Gastroesophageal sphincter (tissue), 4 donors: ENCODE measurements around the gene AKAP13. TPM values are rescaled to one million over a fixed set of nuclear protein-coding genes. Genes with fewer than 3 reads are reported as not detected.

Experiments used
- ATAC-seq: fragments of 150-250 bp; one replicate; pipeline ENCODE4 v1.9.1; 2016; ENCODE audit warnings: mild to moderate bottlenecking, moderate library complexity
- H3K27ac ChIP-seq, 4 donors: fragments of 200-600 bp; sonication (generic) in 3 of 4; 1 replicate in 3 of 4; 2 replicates in 1 of 4; pipeline ENCODE4 v1.5.1; 2016 to 2019
- H3K27me3 ChIP-seq: fragments of 200-600 bp; sonication (generic); one replicate; pipeline ENCODE4 v1.5.1; 2019
- H3K36me3 ChIP-seq, 2 donors: fragments of 200-600 bp; sonication (generic); one replicate each; pipeline ENCODE4 v1.5.1; 2019; ENCODE audit warnings: control low read depth in 1 of 2
- H3K4me1 ChIP-seq, 3 donors: fragments of 200-600 bp; sonication (generic); 1 replicate in 2 of 3; 2 replicates in 1 of 3; pipeline ENCODE4 v1.5.1; 2016 to 2019; ENCODE audit warnings: control low read depth in 2 of 3
- H3K4me3 ChIP-seq, 2 donors: fragments of 200-600 bp; sonication (generic); one replicate each; pipeline ENCODE4 v1.5.1; 2019; ENCODE audit warnings: mild to moderate bottlenecking in 1 of 2, moderate library complexity in 1 of 2
- H3K9me3 ChIP-seq, 3 donors: fragments of 200-600 bp; sonication (generic); one replicate each; pipeline ENCODE4 v1.5.1; 2017 to 2019; ENCODE audit warnings: control low read depth in 2 of 3
- CTCF ChIP-seq, 4 experiments: fragments of 200-600 bp in 2 of 4; fragments of 450-650 bp in 2 of 4; sonication (generic) in 1 of 4; IDR thresholded peaks; one replicate each; pipeline ENCODE4 v1.5.1; 2017 to 2019; ENCODE audit warnings: antibody characterized with exemption in 4 of 4, mild to moderate bottlenecking in 2 of 4, moderate library complexity in 2 of 4
- EP300 ChIP-seq: sonication (generic); formaldehyde crosslinking; IDR thresholded peaks from one replicate; pipeline ENCODE4 v1.6.1; 2017; ENCODE audit warnings: antibody characterized with exemption, mild to moderate bottlenecking
- POLR2A ChIP-seq, 2 donors: fragments of 450-650 bp; IDR thresholded peaks; one replicate each; pipeline ENCODE4 v1.6.1; 2017; ENCODE audit warnings: antibody characterized with exemption in 2 of 2, mild to moderate bottlenecking in 2 of 2, moderate library complexity in 1 of 2
- POLR2AphosphoS5 ChIP-seq: sonication (generic); formaldehyde crosslinking; IDR thresholded peaks from one replicate; pipeline ENCODE4 v1.6.1; 2017; ENCODE audit warnings: antibody characterized with exemption
- WGBS, 2 donors: methylation state at CpG; one replicate each; pipeline ENCODE4 v1.1.5; 2018; ENCODE audit warnings: low coverage in 1 of 2; 5-methylcytosine and 5-hydroxymethylcytosine counted together
- total RNA-seq, 4 donors: library from RNA; depleted of rRNA; stranded (reverse); fragments of >200 nt; gene quantifications; one replicate each; pipeline ENCODE4 v1.1.0, GENCODE V29; 2016

AKAP13 gene
- total RNA-seq, 4 donors from 2014 or later: 196 to 252 (median 215) TPM

- no peak for TF ChIP-seq EP300
- TF ChIP-seq CTCF (IDR thresholded peaks at IDR 0.05): no peak
- TF ChIP-seq POLR2A (IDR thresholded peaks at IDR 0.05): no peak
- no peak for TF ChIP-seq POLR2AphosphoS5
- H3K4me3 ChIP-seq: no peak overlapping the region
- H3K36me3 ChIP-seq: no peaks in the 10 kb centered on the region
- H3K27ac ChIP-seq: peak overlapping the region in 2 of 4 donors; percentile 44 to 74
- H3K4me1 ChIP-seq: peaks cover 11 to 79% (median 12%) of the 10 kb centered on the region in 3 donors
- no peaks in the 10 kb centered on the region for H3K27me3 ChIP-seq
- no peak for ATAC-seq
- WGBS, 2 donors: 4 to 26% methylated on average over 3 of the region's 3 CpGs
- no peaks in the 10 kb centered on the region for H3K9me3 ChIP-seq
Observed at GRCh38 chr15:85412066-85412465, 31.7 kb downstream of the AKAP13 start.

- H3K27me3 ChIP-seq: no peaks in the 10 kb centered on the region
- H3K4me3 ChIP-seq: peak overlapping the region in 1 of 2 donors; percentile 17
- no peak for TF ChIP-seq CTCF (IDR thresholded peaks at IDR 0.05)
- TF ChIP-seq POLR2A (IDR thresholded peaks at IDR 0.05): no peak
- TF ChIP-seq EP300: no peak
- TF ChIP-seq POLR2AphosphoS5: peak; percentile 20
- H3K4me1 ChIP-seq: peaks cover 7 to 79% (median 12%) of the 10 kb centered on the region in 3 donors
- peak overlapping the region; percentile 44 to 74 (median 67) for H3K27ac ChIP-seq
- H3K9me3 ChIP-seq: no peaks in the 10 kb centered on the region
- 51 to 53% methylated on average over 14 of the region's 14 CpGs for WGBS, 2 donors
- ATAC-seq: peak; percentile 79
- H3K36me3 ChIP-seq: no peaks in the 10 kb centered on the region
Observed at GRCh38 chr15:85412956-85413854, 32.8 kb downstream of the AKAP13 start.

- H3K36me3 ChIP-seq: no peaks in the 10 kb centered on the region
- H3K27ac ChIP-seq: peak overlapping the region; percentile 35 to 74 (median 56)
- no peak for TF ChIP-seq EP300
- TF ChIP-seq POLR2AphosphoS5: no peak
- TF ChIP-seq POLR2A (IDR thresholded peaks at IDR 0.05): no peak
- no peak for TF ChIP-seq CTCF (IDR thresholded peaks at IDR 0.05)
- H3K27me3 ChIP-seq: no peaks in the 10 kb centered on the region
- no peak overlapping the region for H3K4me3 ChIP-seq
- no peak for ATAC-seq
- H3K9me3 ChIP-seq: no peaks in the 10 kb centered on the region
- WGBS, 2 donors: 58 to 70% methylated on average over 4 of the region's 4 CpGs
- H3K4me1 ChIP-seq: peaks cover 7 to 85% (median 12%) of the 10 kb centered on the region in 3 donors
Observed at GRCh38 chr15:85414037-85414436, 33.6 kb downstream of the AKAP13 start.

GRCh38 chr15:85414495-85414894, 34.1 kb downstream of the AKAP13 start:
- TF ChIP-seq CTCF (IDR thresholded peaks at IDR 0.05) (peak in 1 of 4 experiments; percentile 25), POLR2AphosphoS5 (no peak)
- Histone ChIP-seq H3K9me3 (no peaks in the 10 kb centered on the region), H3K4me1 (peaks cover 7 to 89% (median 12%) of the 10 kb centered on the region in 3 donors), H3K4me3 (no peak overlapping the region), H3K36me3 (no peaks in the 10 kb centered on the region), H3K27me3 (no peaks in the 10 kb centered on the region), H3K27ac (peak overlapping the region in 3 of 4 donors; percentile 35 to 74 (median 44))
- no peak for ATAC-seq

GRCh38 chr15:85414991-85415390, 34.6 kb downstream of the AKAP13 start:
- ATAC-seq: no peak
- Histone ChIP-seq H3K9me3 (no peaks in the 10 kb centered on the region), H3K27me3 (no peaks in the 10 kb centered on the region), H3K4me1 (peaks cover 7 to 89% (median 12%) of the 10 kb centered on the region in 3 donors), H3K4me3 (no peak overlapping the region), H3K27ac (peak overlapping the region in 3 of 4 donors; percentile 35 to 74 (median 44)), H3K36me3 (no peaks in the 10 kb centered on the region)
- whole genome bisulfite sequencing, 2 donors: 82 to 96% methylated on average over 3 to 5 of the region's 10 CpGs
- no peak for TF ChIP-seq POLR2AphosphoS5
- no peak for TF ChIP-seq EP300
- TF ChIP-seq CTCF (IDR thresholded peaks at IDR 0.05): no peak
- TF ChIP-seq POLR2A (IDR thresholded peaks at IDR 0.05): no peak
